Mesenchymal stem cell (in vitro differentiated cells and primary cell): Measurements from ENCODE around the gene SYMPK.

Experiments used
- DNase-seq: peaks from one replicate; pipeline ENCODE4 v3.0.0-alpha.2; 2013
- H2AFZ ChIP-seq: one replicate; pipeline ENCODE4 v1.6.1; 2013; ENCODE audit warnings: low read depth, mild to moderate bottlenecking, control low read depth, inconsistent platforms, low read length, moderate library complexity
- H2AK5ac ChIP-seq: 2 replicates; pipeline ENCODE4 v1.6.1; 2013; ENCODE audit warnings: low read length, moderate library complexity, mild to moderate bottlenecking, inconsistent platforms; ENCODE audit not compliant: severe bottlenecking
- H2BK120ac ChIP-seq: one replicate; pipeline ENCODE4 v1.6.1; 2013; ENCODE audit warnings: low read depth, mild to moderate bottlenecking, inconsistent platforms, low read length, moderate library complexity
- H2BK12ac ChIP-seq, 2 experiments: one replicate each; pipeline ENCODE4 v1.6.1; 2013; ENCODE audit warnings: inconsistent platforms in 2 of 2, low read length in 2 of 2, mild to moderate bottlenecking in 2 of 2, moderate library complexity in 2 of 2, control low read depth in 1 of 2
- H2BK15ac ChIP-seq: one replicate; pipeline ENCODE4 v1.6.1; 2013; ENCODE audit warnings: mild to moderate bottlenecking, low read depth, inconsistent platforms; ENCODE audit not compliant: poor library complexity, severe bottlenecking
- H2BK5ac ChIP-seq: 2 replicates; pipeline ENCODE4 v1.6.1; 2013; ENCODE audit warnings: low read depth, mild to moderate bottlenecking, low read length, control low read depth, inconsistent platforms; ENCODE audit not compliant: poor library complexity, severe bottlenecking
- H3K14ac ChIP-seq, 2 experiments: one replicate each; pipeline ENCODE4 v1.6.1; 2013; ENCODE audit warnings: inconsistent platforms in 2 of 2, low read length in 2 of 2, control low read depth in 1 of 2, mild to moderate bottlenecking in 1 of 2, moderate library complexity in 1 of 2
- H3K18ac ChIP-seq, 2 experiments: one replicate each; pipeline ENCODE4 v1.6.1; 2013; ENCODE audit warnings: inconsistent platforms in 2 of 2, low read length in 2 of 2, control low read depth in 1 of 2, low read depth in 1 of 2, mild to moderate bottlenecking in 1 of 2
- H3K23ac ChIP-seq, 2 experiments: one replicate each; pipeline ENCODE4 v1.6.1; 2013; ENCODE audit warnings: inconsistent platforms in 2 of 2, low read length in 2 of 2, mild to moderate bottlenecking in 2 of 2, moderate library complexity in 2 of 2, control low read depth in 1 of 2
- H3K27ac ChIP-seq: 2 replicates; pipeline ENCODE4 v1.5.1; 2013; ENCODE audit warnings: mild to moderate bottlenecking, moderate library complexity, low read length, control low read depth, inconsistent platforms; ENCODE audit not compliant: poor library complexity, severe bottlenecking
- H3K27me3 ChIP-seq, 2 experiments: 2 replicates each; pipeline versions ENCODE4 v1.6.1 to v1.7.0; 2013; ENCODE audit warnings: low read length in 2 of 2, mild to moderate bottlenecking in 2 of 2, moderate library complexity in 2 of 2, control low read depth in 1 of 2, inconsistent platforms in 1 of 2; ENCODE audit not compliant: control insufficient read depth in 1 of 2, insufficient read depth in 1 of 2
- H3K36me3 ChIP-seq, 2 experiments: 2 replicates each; pipeline versions ENCODE4 v1.6.1 to v1.7.0; 2013; ENCODE audit warnings: low read length in 2 of 2, control low read depth in 1 of 2, inconsistent platforms in 1 of 2, low read depth in 1 of 2, mild to moderate bottlenecking in 1 of 2; ENCODE audit not compliant: insufficient read depth in 2 of 2, control insufficient read depth in 1 of 2
- H3K4ac ChIP-seq, 2 experiments: one replicate each; pipeline ENCODE4 v1.6.1; 2013; ENCODE audit warnings: inconsistent platforms in 2 of 2, low read length in 2 of 2, mild to moderate bottlenecking in 2 of 2, moderate library complexity in 2 of 2, control low read depth in 1 of 2, low read depth in 1 of 2
- H3K4me1 ChIP-seq: 2 replicates; pipeline ENCODE4 v1.6.1; 2013; ENCODE audit warnings: low read depth, low read length, control low read depth; ENCODE audit not compliant: control insufficient read depth, insufficient read depth
- H3K4me2 ChIP-seq: 2 replicates; pipeline ENCODE4 v1.6.1; 2013; ENCODE audit warnings: low read length, mild to moderate bottlenecking, inconsistent platforms; ENCODE audit not compliant: poor library complexity, severe bottlenecking
- H3K4me3 ChIP-seq, 2 experiments: 2 replicates each; pipeline versions ENCODE4 v1.5.1 to v1.7.0; 2013; ENCODE audit warnings: low read length in 2 of 2, mild to moderate bottlenecking in 2 of 2, control low read depth in 1 of 2, low read depth in 1 of 2; ENCODE audit not compliant: insufficient read depth in 1 of 2
- H3K79me1 ChIP-seq: replicated peaks from 2 replicates; pipeline ENCODE4 v1.6.1; 2013; ENCODE audit warnings: mild to moderate bottlenecking, control low read depth, low read length, inconsistent platforms; ENCODE audit not compliant: poor library complexity, severe bottlenecking
- H3K9ac ChIP-seq: 2 replicates; pipeline ENCODE4 v1.7.0; 2013; ENCODE audit warnings: mild to moderate bottlenecking, low read length, moderate library complexity
- H3K9me3 ChIP-seq: 2 replicates; pipeline ENCODE4 v1.7.0; 2013; ENCODE audit warnings: mild to moderate bottlenecking, low read length; ENCODE audit not compliant: control insufficient read depth
- H4K8ac ChIP-seq: one replicate; pipeline ENCODE4 v1.6.1; 2013; ENCODE audit warnings: inconsistent platforms, mild to moderate bottlenecking, low read length, moderate library complexity
- H4K91ac ChIP-seq: one replicate; pipeline ENCODE4 v1.6.1; 2013; ENCODE audit warnings: mild to moderate bottlenecking, low read length, inconsistent platforms
- WGBS: methylation state at CpG from one replicate; pipeline ENCODE4 v1.1.7; 2013; ENCODE audit warnings: mixed read lengths; 5-methylcytosine and 5-hydroxymethylcytosine counted together

Gene SYMPK

DNA sequence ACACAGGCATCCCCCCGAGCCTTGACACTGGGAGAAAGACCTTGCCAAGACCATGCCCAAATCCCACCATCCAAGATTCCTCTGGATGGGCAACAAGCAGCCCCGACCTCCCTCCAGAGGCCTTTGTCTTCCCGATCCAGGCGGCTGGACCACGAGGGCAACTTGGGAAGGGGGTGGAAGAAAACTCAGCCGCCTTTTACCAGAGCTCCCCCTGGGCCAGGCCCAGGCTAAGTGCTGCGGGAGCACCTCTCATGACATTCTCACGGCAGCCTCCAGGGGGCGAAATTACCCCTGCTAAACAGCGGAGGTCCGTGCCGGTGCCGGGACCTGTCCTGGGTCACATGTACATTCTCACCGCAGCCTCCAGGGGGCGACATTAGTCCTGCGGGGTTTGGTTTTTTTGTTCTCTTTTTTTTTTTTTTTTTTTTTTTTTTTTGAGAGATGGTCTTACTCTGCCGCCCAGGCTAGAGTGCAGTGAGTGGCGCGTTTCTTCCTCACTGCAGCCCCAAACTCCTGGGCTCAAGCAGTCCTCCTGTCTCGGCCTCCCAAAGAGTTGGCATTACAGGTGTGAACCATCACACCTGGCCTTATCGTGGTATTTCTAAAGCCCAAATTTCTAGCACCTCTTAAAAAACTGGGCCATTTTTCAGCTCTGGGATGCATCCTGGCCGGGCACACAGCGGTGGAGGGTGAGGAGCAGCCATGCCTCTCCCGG is 45.8 kb downstream of the SYMPK start:
- Histone ChIP-seq H3K23ac (no peak overlapping the region), H3K4me2 (no peak overlapping the region)

DNA sequence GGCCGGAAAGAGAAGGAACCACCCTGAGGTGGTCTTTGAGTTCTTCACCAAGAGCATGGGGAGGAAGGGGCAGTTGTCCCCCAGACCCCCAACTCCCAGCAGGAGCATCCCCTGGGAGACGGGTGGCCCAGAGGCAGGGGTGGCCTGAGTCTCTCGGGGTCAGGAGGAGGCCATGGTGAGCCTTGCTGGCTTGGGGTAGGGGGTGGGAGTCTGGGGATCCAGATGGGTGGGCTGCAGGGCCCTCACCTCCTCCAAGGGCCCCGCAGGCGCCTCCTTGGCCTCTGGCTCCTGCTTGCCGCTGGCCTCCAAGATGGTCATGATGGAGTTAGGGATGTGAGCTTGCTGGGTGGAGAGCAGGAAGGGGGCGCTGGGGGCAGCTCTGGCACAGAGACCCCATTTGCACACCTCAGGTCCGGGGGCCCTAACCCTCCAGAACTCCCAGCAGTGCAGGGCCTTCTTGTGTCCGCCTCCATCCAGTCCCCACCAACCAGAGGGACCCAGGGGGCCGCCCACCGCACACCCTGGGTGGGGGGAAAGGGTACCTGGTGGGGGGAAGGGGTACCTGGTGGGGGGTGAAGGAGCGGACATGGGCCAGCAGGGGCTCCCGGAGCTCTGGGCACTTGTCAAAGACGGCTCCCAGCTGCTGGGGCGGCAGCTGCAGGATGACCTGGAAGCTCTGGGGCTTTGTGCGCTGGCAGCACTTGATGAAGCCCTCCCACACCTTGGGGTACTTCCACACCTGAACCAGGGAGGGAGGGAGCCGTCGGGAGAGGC is 46.5 kb downstream of the SYMPK start:
- peak overlapping the region; percentile 35 for H3K27ac ChIP-seq
- peak overlapping the region; percentile 52 for H4K91ac ChIP-seq
- H2BK5ac ChIP-seq = no peak overlapping the region
- H3K23ac ChIP-seq = no peak overlapping the region
- H3K36me3 ChIP-seq = peaks cover 35 to 43% of the 10 kb centered on the region in 2 experiments
- WGBS = 65% methylated on average over 6 of the region's 18 CpGs
- no peaks in the 10 kb centered on the region for H3K79me1 ChIP-seq
- H3K4me1 ChIP-seq = peaks cover 36% of the 10 kb centered on the region
- H2BK120ac ChIP-seq = no peak overlapping the region
- H3K9ac ChIP-seq = peak overlapping the region; percentile 49
- H3K4ac ChIP-seq = peak overlapping the region in 1 of 2 experiments; percentile 42
- H3K14ac ChIP-seq = no peak overlapping the region
- no peak overlapping the region for H2BK12ac ChIP-seq
- DNase-seq = no peak
- H3K18ac ChIP-seq = peak overlapping the region in 1 of 2 experiments; percentile 49
- peak overlapping the region; percentile 60 for H4K8ac ChIP-seq
- no peak overlapping the region for H2AFZ ChIP-seq
- peak overlapping the region; percentile 67 for H3K4me2 ChIP-seq
- H3K4me3 ChIP-seq = no peak overlapping the region
- no peaks in the 10 kb centered on the region for H3K9me3 ChIP-seq
- H2AK5ac ChIP-seq = peak overlapping the region; percentile 84
- no peak overlapping the region for H2BK15ac ChIP-seq
- no peaks in the 10 kb centered on the region for H3K27me3 ChIP-seq

More for the DNA sequence above, 45.8 kb downstream of the SYMPK start:
- Histone ChIP-seq H3K4me3 (no peak overlapping the region), H3K79me1 (no peaks in the 10 kb centered on the region), H2AK5ac (peak overlapping the region; percentile 84), H2BK5ac (no peak overlapping the region), H3K27me3 (no peaks in the 10 kb centered on the region), H2AFZ (no peak overlapping the region), H4K91ac (peak overlapping the region; percentile 52), H3K4ac (peak overlapping the region in 1 of 2 experiments; percentile 42), H3K27ac (peak overlapping the region; percentile 35), H2BK120ac (no peak overlapping the region), H4K8ac (peak overlapping the region; percentile 73), H2BK15ac (no peak overlapping the region), H3K4me1 (peaks cover 36% of the 10 kb centered on the region), H3K9ac (peak overlapping the region; percentile 49), H3K18ac (peak overlapping the region in 1 of 2 experiments; percentile 5), H3K9me3 (no peaks in the 10 kb centered on the region), H3K36me3 (peaks cover 40 to 47% of the 10 kb centered on the region in 2 experiments), H3K14ac (no peak overlapping the region), H2BK12ac (no peak overlapping the region)
- 18% methylated on average over 22 of the region's 24 CpGs for WGBS
- peak; percentile 93 for DNase-seq

DNA sequence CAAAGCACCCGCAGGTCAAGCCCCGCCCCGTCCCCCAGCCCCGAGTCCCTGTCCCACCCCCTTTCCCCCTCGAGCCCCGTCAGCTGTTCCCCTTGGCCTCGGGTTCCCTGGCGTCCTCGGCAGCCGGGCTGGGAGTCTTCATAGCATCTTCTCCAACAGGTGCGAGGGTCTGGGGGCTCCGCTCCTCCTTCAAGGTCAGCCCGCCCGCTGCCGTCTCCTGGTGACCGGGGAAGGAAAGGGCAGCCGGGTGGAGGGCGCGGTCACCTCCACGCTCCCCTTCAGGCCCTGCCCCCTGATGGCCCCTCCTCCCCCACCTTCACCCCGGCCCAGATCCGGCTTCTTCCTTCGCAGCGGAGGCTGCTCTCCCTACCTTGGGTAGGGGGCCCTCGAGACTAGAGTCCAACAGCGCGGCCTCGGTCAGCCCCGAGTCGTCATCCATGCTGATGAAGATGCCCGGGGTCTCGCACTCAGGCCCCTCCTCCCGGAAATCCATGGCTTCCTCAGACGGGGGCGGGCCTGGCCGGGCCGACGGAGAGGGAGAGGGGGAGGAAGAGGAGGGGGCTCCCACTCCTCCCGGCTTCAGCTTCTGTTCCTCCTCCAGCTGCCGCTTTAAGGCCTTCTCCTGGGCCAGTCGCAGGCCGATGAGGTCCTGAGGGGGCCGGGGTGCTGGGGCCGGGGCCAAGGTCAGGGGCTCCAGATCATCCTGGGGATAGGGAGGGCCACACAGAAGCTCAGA is 47.3 kb downstream of the SYMPK start:
- peak overlapping the region; percentile 40 for H2BK120ac ChIP-seq
- H2BK5ac ChIP-seq = no peak overlapping the region
- H3K4me1 ChIP-seq = peaks cover 37% of the 10 kb centered on the region
- no peak overlapping the region for H3K27ac ChIP-seq
- H3K14ac ChIP-seq = no peak overlapping the region
- no peak overlapping the region for H3K9ac ChIP-seq
- no peaks in the 10 kb centered on the region for H3K27me3 ChIP-seq
- peak; percentile 25 for DNase-seq
- H2BK15ac ChIP-seq = peak overlapping the region; percentile 55
- no peak overlapping the region for H2AFZ ChIP-seq
- 11% methylated on average over 34 of the region's 44 CpGs for WGBS
- H3K4me2 ChIP-seq = peak overlapping the region; percentile 67
- H3K23ac ChIP-seq = no peak overlapping the region
- peak overlapping the region in 1 of 2 experiments; percentile 15 for H2BK12ac ChIP-seq
- no peaks in the 10 kb centered on the region for H3K9me3 ChIP-seq
- H3K36me3 ChIP-seq = peaks cover 28 to 35% of the 10 kb centered on the region in 2 experiments
- H3K4ac ChIP-seq = no peak overlapping the region
- H4K8ac ChIP-seq = peak overlapping the region; percentile 71
- peak overlapping the region in 1 of 2 experiments; percentile 49 for H3K18ac ChIP-seq
- H2AK5ac ChIP-seq = no peak overlapping the region
- peak overlapping the region in 1 of 2 experiments; percentile 61 for H3K4me3 ChIP-seq
- no peaks in the 10 kb centered on the region for H3K79me1 ChIP-seq
- peak overlapping the region; percentile 6 for H4K91ac ChIP-seq
